ENCODE results near the gene MORN1. TPM values are rescaled to one million over a fixed set of nuclear protein-coding genes. Genes with fewer than 3 reads are reported as not detected.

The MORN1 gene
- total and polyA plus RNA-seq, 2 of the 8 experiments (the other 6 are each of a cell fraction or from before 2014, with no cell fraction given) = 5.0 to 9.1 TPM

DNA sequence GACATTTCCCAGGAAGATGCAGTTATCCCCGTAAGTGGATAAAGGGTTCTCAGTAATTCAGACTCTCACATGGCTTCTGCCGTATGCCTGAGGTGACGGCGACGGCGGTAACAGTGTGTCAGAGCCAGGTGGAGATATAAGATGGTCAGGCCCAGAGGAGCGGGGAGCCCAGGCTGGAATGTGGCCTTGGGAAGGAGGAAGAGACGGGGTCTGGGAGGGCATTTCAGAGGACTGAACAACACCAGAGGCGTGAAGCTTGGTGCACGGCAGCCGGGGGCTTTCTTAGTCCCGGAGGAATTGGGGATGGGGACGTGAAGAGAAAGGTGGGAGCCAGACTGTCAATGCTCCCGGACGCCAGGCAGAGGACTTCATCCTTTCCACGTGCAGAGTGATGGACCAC is 1.3 kb upstream of the MORN1 start:
- Histone ChIP-seq H4K5ac (ENCODE audit: insufficient read length, low read depth, low read length) (no peak overlapping the region), H3K27ac (ENCODE audit: low read depth, low read length) (no peak overlapping the region), H3K56ac (replicated peaks; ENCODE audit: insufficient read length, low read depth, low read length) (no peak overlapping the region), H3K4me1 (replicated peaks in 1 of 4; ENCODE audit: control insufficient read depth in 3 of 4, insufficient read depth in 4 of 4, low read length in 3 of 4) (peaks cover 0 to 9% (median 2%) of the 10 kb centered on the region in 4 experiments; a peak in 6 of 7 replicates), H3K23me2 (ENCODE audit: low read depth, low read length) (peaks cover 6% of the 10 kb centered on the region; the same call in 1 of the 2 replicates), H2AFZ (ENCODE audit: low read length) (no peak overlapping the region), H3K18ac (ENCODE audit: extremely low read depth, low read length) (no peak overlapping the region), H3K4me2 (ENCODE audit: insufficient read depth in 1 of 2, low read depth in 2 of 2, low read length in 2 of 2) (peak overlapping the region; percentile 70 to 95), H3K14ac (ENCODE audit: insufficient read length) (no peak overlapping the region), H2BK20ac (ENCODE audit: low read length) (no peak overlapping the region), H3K79me2 (ENCODE audit: control insufficient read depth in 1 of 2, insufficient read depth in 2 of 2, low read length in 2 of 2) (peaks cover 4 to 36% of the 10 kb centered on the region in 2 experiments; a peak in 3 of 4 replicates), H2BK12ac (ENCODE audit: low read depth, low read length) (no peak overlapping the region), H3K9me3 (ENCODE audit: insufficient read depth in 2 of 2, low read depth in 1 of 2, low read length in 1 of 2) (no peaks in the 10 kb centered on the region), H4K91ac (replicated peaks; ENCODE audit: insufficient read length, low read length) (no peak overlapping the region), H2AK5ac (ENCODE audit: low read depth, low read length) (no peak overlapping the region), H3K4me3 (ENCODE audit: extremely low read depth in 1 of 4, insufficient read depth in 2 of 4, low read depth in 3 of 4, low read length in 4 of 4) (peak overlapping the region; percentile 79 to 92 (median 85); a peak in 7 of 8 replicates), H3K4ac (replicated peaks; ENCODE audit: insufficient read length, low read depth, low read length) (no peak overlapping the region), H3K9ac (replicated peaks in 1 of 4; ENCODE audit: extremely low read depth in 1 of 4, low read depth in 3 of 4, low read length in 3 of 4) (peak overlapping the region in 2 of 4 experiments; percentile 25 to 55; a peak in 3 of 7 replicates), H3K23ac (ENCODE audit: insufficient read length) (no peak overlapping the region), H3K36me3 (ENCODE audit: control insufficient read depth in 2 of 4, insufficient read depth in 4 of 4, low read length in 3 of 4) (peaks cover 3 to 17% (median 9%) of the 10 kb centered on the region in 4 experiments; a peak in 6 of 8 replicates), H3K27me3 (replicated peaks in 1 of 4; ENCODE audit: control insufficient read depth in 3 of 4, extremely low read depth in 1 of 4, insufficient read depth in 3 of 4, low read length in 3 of 4) (no peaks in the 10 kb centered on the region), H4K8ac (ENCODE audit: extremely low read depth, insufficient read depth, low read length) (no peak overlapping the region), H2BK5ac (ENCODE audit: low read depth, low read length) (no peak overlapping the region), H2BK120ac (replicated peaks; ENCODE audit: low read depth, low read length) (no peak overlapping the region), H3K79me1 (ENCODE audit: low read depth, low read length) (peaks cover 11% of the 10 kb centered on the region), H2BK15ac (ENCODE audit: low read length) (no peak overlapping the region), H4K20me1 (replicated peaks in 1 of 2; ENCODE audit: control insufficient read depth in 1 of 2, insufficient read depth in 2 of 2, low read length in 2 of 2) (peaks cover 4 to 12% of the 10 kb centered on the region in 2 experiments)
- DNase-seq (ENCODE audit: low read depth in 1 of 2, low spot score in 2 of 2) (no peak), FAIRE-seq (no peak)
- TF ChIP-seq, protein P1, sequence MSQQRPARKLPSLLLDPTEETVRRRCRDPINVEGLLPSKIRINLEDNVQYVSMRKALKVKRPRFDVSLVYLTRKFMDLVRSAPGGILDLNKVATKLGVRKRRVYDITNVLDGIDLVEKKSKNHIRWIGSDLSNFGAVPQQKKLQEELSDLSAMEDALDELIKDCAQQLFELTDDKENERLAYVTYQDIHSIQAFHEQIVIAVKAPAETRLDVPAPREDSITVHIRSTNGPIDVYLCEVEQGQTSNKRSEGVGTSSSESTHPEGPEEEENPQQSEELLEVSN (IDR thresholded peaks at IDR 0.05) = no peak
- TF ChIP-seq KDM5A (IDR thresholded peaks at IDR 0.05; ENCODE audit: low read length) (no peak), ZNF274 (IDR thresholded peaks at IDR 0.05; ENCODE audit: borderline replicate concordance, extremely low read depth, low read length) (no peak), TEAD4 (IDR thresholded peaks at IDR 0.05; ENCODE audit: low read depth, low read length) (no peak), POLR2AphosphoS5 (IDR thresholded peaks at IDR 0.05; ENCODE audit: low read depth, low read length) (no peak), BCL11A (IDR thresholded peaks at IDR 0.05; ENCODE audit: low read depth in 2 of 2, low read length in 2 of 2) (no peak), FOSL1 (IDR thresholded peaks at IDR 0.05; ENCODE audit: insufficient read depth, low read depth, low read length) (no peak), HDAC6 (IDR thresholded peaks at IDR 0.05; ENCODE audit: low read depth, low read length) (no peak), SIX5 (IDR thresholded peaks at IDR 0.05; ENCODE audit: low read depth, low read length) (no peak), MAFK (IDR thresholded peaks at IDR 0.05; ENCODE audit: low read depth, low read length) (no peak)
- TF ChIP-seq, protein P2, sequence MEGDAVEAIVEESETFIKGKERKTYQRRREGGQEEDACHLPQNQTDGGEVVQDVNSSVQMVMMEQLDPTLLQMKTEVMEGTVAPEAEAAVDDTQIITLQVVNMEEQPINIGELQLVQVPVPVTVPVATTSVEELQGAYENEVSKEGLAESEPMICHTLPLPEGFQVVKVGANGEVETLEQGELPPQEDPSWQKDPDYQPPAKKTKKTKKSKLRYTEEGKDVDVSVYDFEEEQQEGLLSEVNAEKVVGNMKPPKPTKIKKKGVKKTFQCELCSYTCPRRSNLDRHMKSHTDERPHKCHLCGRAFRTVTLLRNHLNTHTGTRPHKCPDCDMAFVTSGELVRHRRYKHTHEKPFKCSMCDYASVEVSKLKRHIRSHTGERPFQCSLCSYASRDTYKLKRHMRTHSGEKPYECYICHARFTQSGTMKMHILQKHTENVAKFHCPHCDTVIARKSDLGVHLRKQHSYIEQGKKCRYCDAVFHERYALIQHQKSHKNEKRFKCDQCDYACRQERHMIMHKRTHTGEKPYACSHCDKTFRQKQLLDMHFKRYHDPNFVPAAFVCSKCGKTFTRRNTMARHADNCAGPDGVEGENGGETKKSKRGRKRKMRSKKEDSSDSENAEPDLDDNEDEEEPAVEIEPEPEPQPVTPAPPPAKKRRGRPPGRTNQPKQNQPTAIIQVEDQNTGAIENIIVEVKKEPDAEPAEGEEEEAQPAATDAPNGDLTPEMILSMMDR (IDR thresholded peaks at IDR 0.05; ENCODE audit: control extremely low read depth in 1 of 3, insufficient read depth in 1 of 3, low read depth in 1 of 3, low read length in 3 of 3) = no peak
- ChIA-PET POLR2A (ENCODE audit: partially characterized antibody) (interaction anchor here (1.1 to 4.1 kb wide), 4 partner anchors 10 to 75 kb away, joined by 3 to 29 read pairs (median 6); no protein-coding TSS in a partner anchor), CTCF (ENCODE audit: partially characterized antibody) (interaction anchor here (1.0 to 2.7 kb wide), 2 partner anchors 10 to 155 kb away, joined by 3 to 18 read pairs; no protein-coding TSS in a partner anchor)
- WGBS, 2 experiments (ENCODE audit: extremely low coverage in 1 of 2, insufficient coverage in 1 of 2, insufficient read length in 1 of 2, insufficient replicate concordance in 2 of 2, low coverage in 1 of 2, low lambda C conversion rate in 2 of 2, missing lambda C conversion rate in 1 of 2) = 83% methylated on average over 16 of the region's 16 CpGs; no CpG with 5 or more reads in 1 of the 2 experiments

All from H1 (cell line).